Activated CD4-positive, alpha-beta T cell treated with anti-CD3 and anti-CD28 coated beads, Interleukin-2, amount 50 U/mL, for 1 hour (primary cell): Measurements from ENCODE around the gene HRNR.

Experiments
- DNase-seq: peaks from one replicate; pipeline ENCODE4 v3.0.0-alpha.2; 2020

HRNR gene

GRCh38 chr1:152188673-152189591 is 35.1 kb downstream of the HRNR start:
- peak; percentile 79 for DNase-seq

GRCh38 chr1:152186556-152187285 is 37.3 kb downstream of the HRNR start:
- no peak for DNase-seq

GRCh38 chr1:152185544-152186391 is 38.2 kb downstream of the HRNR start:
- peak; percentile 9 for DNase-seq

GRCh38 chr1:152182944-152183361 is 41.0 kb downstream of the HRNR start:
- no peak for DNase-seq

GRCh38 chr1:152182431-152182830 is 41.6 kb downstream of the HRNR start:
- no peak for DNase-seq

GRCh38 chr1:152179566-152179965 is 44.4 kb downstream of the HRNR start:
- no peak for DNase-seq

GRCh38 chr1:152170287-152170905 is 53.6 kb downstream of the HRNR start:
- DNase-seq, result no peak

GRCh38 chr1:152169366-152170025 is 54.5 kb downstream of the HRNR start:
- no peak for DNase-seq

GRCh38 chr1:152168535-152168868 is 55.5 kb downstream of the HRNR start:
- no peak for DNase-seq

GRCh38 chr1:152167835-152168534 is 56.0 kb downstream of the HRNR start:
- no peak for DNase-seq

- DNase-seq, result no peak
These were observed 57.0 kb downstream of the HRNR start for GRCh38 chr1:152166966-152167365.

GRCh38 chr1:152165286-152166077 is 58.5 kb downstream of the HRNR start:
- DNase-seq, result no peak

GRCh38 chr1:152164517-152165136 is 59.4 kb downstream of the HRNR start:
- DNase-seq, result no peak

- no peak for DNase-seq
These were observed 61.1 kb downstream of the HRNR start for GRCh38 chr1:152162792-152163463.
